ENCODE results near the gene CPT1C. TPM values are rescaled to one million over a fixed set of nuclear protein-coding genes. Genes with fewer than 3 reads are reported as not detected.

The CPT1C gene
- total and polyA plus RNA-seq, 4 donors, result 0.37 to 0.75 (median 0.59) TPM

GRCh38 chr19:49761249-49761624, 70.3 kb downstream of the CPT1C start:
- peaks cover 0 to 8% (median 4%) of the 10 kb centered on the region in 4 donors for H3K4me1 ChIP-seq (ENCODE audit: control insufficient read depth in 4 of 4, insufficient read depth in 4 of 4, low read length in 3 of 4)
- no peaks in the 10 kb centered on the region for H3K27me3 ChIP-seq (ENCODE audit: control insufficient read depth in 4 of 4, insufficient read depth in 4 of 4, low read length in 3 of 4)
- no peaks in the 10 kb centered on the region for H3K36me3 ChIP-seq (ENCODE audit: control insufficient read depth in 4 of 4, insufficient read depth in 3 of 4, low read depth in 1 of 4, low read length in 3 of 4)
- H3K27ac ChIP-seq (ENCODE audit: low read depth in 1 of 2, low read length in 2 of 2), result peak overlapping the region; percentile 19 to 47
- no peaks in the 10 kb centered on the region for H3K9me3 ChIP-seq (ENCODE audit: control insufficient read depth in 4 of 4, low read length in 3 of 4)
- H3K4me3 ChIP-seq (ENCODE audit: low read depth in 1 of 3, low read length in 3 of 3), result no peak overlapping the region
- H3K9ac ChIP-seq (ENCODE audit: low read depth in 1 of 2, low read length in 2 of 2), result no peak overlapping the region
- no peak for DNase-seq (ENCODE audit: low spot score)
- 94% methylated on average over 1 of the region's 1 CpG for WGBS
- TF ChIP-seq TAF1 (conservative IDR thresholded peaks at IDR 0.05), result no peak
- no peak for TF ChIP-seq FOXA2 (IDR thresholded peaks at IDR 0.05)
- TF ChIP-seq JUND (IDR thresholded peaks at IDR 0.05), result no peak
- TF ChIP-seq MAX (IDR thresholded peaks at IDR 0.05), result no peak
- TF ChIP-seq YY1 (IDR thresholded peaks at IDR 0.05), result no peak
- no peak for TF ChIP-seq NR2F2 (IDR thresholded peaks at IDR 0.05)
- TF ChIP-seq ZBTB33 (IDR thresholded peaks at IDR 0.05), result no peak
- no peak for TF ChIP-seq HNF4G (IDR thresholded peaks at IDR 0.05)
- TF ChIP-seq EGR1 (IDR thresholded peaks at IDR 0.05; ENCODE audit: low read depth in 2 of 2), result no peak
- TF ChIP-seq HNF4A (conservative IDR thresholded peaks at IDR 0.05), result no peak
- TF ChIP-seq SP1 (IDR thresholded peaks at IDR 0.05), result no peak
- no peak for TF ChIP-seq ATF3 (IDR thresholded peaks at IDR 0.05)
- no peak for TF ChIP-seq REST (IDR thresholded peaks at IDR 0.05)

- WGBS, result 78% methylated on average over 16 of the region's 16 CpGs
- peak; percentile 50 for DNase-seq (ENCODE audit: low spot score)
- Histone ChIP-seq H3K4me3 (ENCODE audit: low read depth in 1 of 3, low read length in 3 of 3) (no peak overlapping the region), H3K27ac (ENCODE audit: low read depth in 1 of 2, low read length in 2 of 2) (peak overlapping the region; percentile 19 to 47), H3K9me3 (ENCODE audit: control insufficient read depth in 4 of 4, low read length in 3 of 4) (no peaks in the 10 kb centered on the region), H3K36me3 (ENCODE audit: control insufficient read depth in 4 of 4, insufficient read depth in 3 of 4, low read depth in 1 of 4, low read length in 3 of 4) (no peaks in the 10 kb centered on the region), H3K9ac (ENCODE audit: low read depth in 1 of 2, low read length in 2 of 2) (no peak overlapping the region), H3K27me3 (ENCODE audit: control insufficient read depth in 4 of 4, insufficient read depth in 4 of 4, low read length in 3 of 4) (no peaks in the 10 kb centered on the region), H3K4me1 (ENCODE audit: control insufficient read depth in 4 of 4, insufficient read depth in 4 of 4, low read length in 3 of 4) (peaks cover 0 to 8% (median 4%) of the 10 kb centered on the region in 4 donors)
- TF ChIP-seq JUND (IDR thresholded peaks at IDR 0.05) (no peak), RAD21 (IDR thresholded peaks at IDR 0.05) (peak; percentile 56 to 59), ZBTB33 (IDR thresholded peaks at IDR 0.05) (no peak), YY1 (IDR thresholded peaks at IDR 0.05) (no peak), REST (IDR thresholded peaks at IDR 0.05) (no peak), HNF4A (conservative IDR thresholded peaks at IDR 0.05) (no peak), HNF4G (IDR thresholded peaks at IDR 0.05) (no peak)
These were observed 70.9 kb downstream of the CPT1C start for GRCh38 chr19:49761625-49762311.

Measured in liver (tissue), 9 donors.